Activated CD4-positive, alpha-beta memory T cell treated with anti-CD3 and anti-CD28 coated beads, Interleukin-2, amount 10 ng/mL, durations not matched to agents 7 days and 5 days (primary cell): ENCODE data around the gene FGL2. TPM values are rescaled to one million over a fixed set of nuclear protein-coding genes. Genes with fewer than 3 reads are reported as not detected.
"Not testable (repeated sequence)": the region's sequence is repeated elsewhere in the genome, so short reads cannot be mapped to it uniquely, and the experiment has no call there.

Experiments used
- CTCF ChIA-PET: fragments of 350-600 bp; sonication (Branson Sonifier 250); formaldehyde crosslinking; loops from one replicate; lab custom pipeline; 2021; ENCODE audit warnings: antibody characterized with exemption, inconsistent platforms; lab: Charles Lee
- POLR2A ChIA-PET: fragments of 350-600 bp; sonication (Branson Sonifier 250); formaldehyde crosslinking; loops from one replicate; lab custom pipeline; 2021; ENCODE audit warnings: antibody characterized with exemption; lab: Charles Lee
- DNase-seq: peaks from one replicate; pipeline ENCODE4 v3.0.0-alpha.2; 2020
- H3K27ac Mint-ChIP-seq: one replicate; pipeline ENCODE4 v1.8.0; 2021; ENCODE audit warnings: mild to moderate bottlenecking, mixed read lengths
- H3K27me3 Mint-ChIP-seq: one replicate; pipeline ENCODE4 v1.8.0; 2021; ENCODE audit warnings: mixed read lengths
- H3K36me3 Mint-ChIP-seq: one replicate; pipeline ENCODE4 v1.8.0; 2021; ENCODE audit warnings: low read depth, mixed read lengths
- H3K4me1 Mint-ChIP-seq: one replicate; pipeline ENCODE4 v1.8.0; 2021; ENCODE audit warnings: mixed read lengths
- H3K4me3 Mint-ChIP-seq: one replicate; pipeline ENCODE4 v1.8.0; 2021; ENCODE audit warnings: mild to moderate bottlenecking, mixed read lengths
- H3K9me3 Mint-ChIP-seq: one replicate; pipeline ENCODE4 v1.8.0; 2021; ENCODE audit warnings: mixed read lengths
- total RNA-seq, 2 experiments: library from RNA; stranded (reverse); gene quantifications; one replicate each; pipeline ENCODE4 v1.2.3, GENCODE V29; 2021

FGL2 gene
- total RNA-seq, 2 experiments from 2014 or later = 4.1 to 4.2 TPM

- Mint-ChIP-seq H3K9me3 (peaks cover 7% of the 10 kb centered on the region), H3K27me3 (no peaks in the 10 kb centered on the region), H3K27ac (no peak overlapping the region), H3K4me1 (peaks cover 14% of the 10 kb centered on the region), H3K36me3 (peaks cover 6% of the 10 kb centered on the region), H3K4me3 (no peak overlapping the region)
- ChIA-PET CTCF (no interaction called here), POLR2A (no interaction called here)
- no peak for DNase-seq
Observed at GRCh38 chr7:77235276-77235675, 35.7 kb upstream of the FGL2 start.

- Mint-ChIP-seq H3K27ac (no peak overlapping the region), H3K4me3 (no peak overlapping the region), H3K27me3 (peaks cover 4% of the 10 kb centered on the region), H3K9me3 (peaks cover 10% of the 10 kb centered on the region), H3K4me1 (no peaks in the 10 kb centered on the region), H3K36me3 (peaks cover 2% of the 10 kb centered on the region)
- ChIA-PET POLR2A (no interaction called here), CTCF (interaction anchor here (0.6 to 2.1 kb wide), 2 partner anchors 15 to 296 kb away, joined by 5 to 6 read pairs; no protein-coding TSS in a partner anchor)
- DNase-seq = no peak
Observed at GRCh38 chr7:77232467-77232866, 32.8 kb upstream of the FGL2 start.

- POLR2A ChIA-PET, H3K4me1 Mint-ChIP-seq, CTCF ChIA-PET, H3K9me3 Mint-ChIP-seq, H3K36me3 Mint-ChIP-seq, H3K4me3 Mint-ChIP-seq, H3K27me3 Mint-ChIP-seq, H3K27ac Mint-ChIP-seq, DNase-seq: not testable (repeated sequence)
Observed at GRCh38 chr7:77228795-77229194, 29.2 kb upstream of the FGL2 start.

GRCh38 chr7:77226357-77226839 is 26.8 kb upstream of the FGL2 start:
- H3K4me1 Mint-ChIP-seq = peaks cover 3% of the 10 kb centered on the region
- H3K4me3 Mint-ChIP-seq = no peak overlapping the region
- ChIA-PET CTCF (no interaction called here), POLR2A (no interaction called here)
- no peak for DNase-seq
- peaks cover 4% of the 10 kb centered on the region for H3K27me3 Mint-ChIP-seq
- H3K9me3 Mint-ChIP-seq = peaks cover 13% of the 10 kb centered on the region
- peaks cover 5% of the 10 kb centered on the region for H3K36me3 Mint-ChIP-seq
- no peak overlapping the region for H3K27ac Mint-ChIP-seq

GRCh38 chr7:77223261-77223660 is 23.6 kb upstream of the FGL2 start:
- peaks cover 2% of the 10 kb centered on the region for H3K27me3 Mint-ChIP-seq
- H3K4me3 Mint-ChIP-seq = no peak overlapping the region
- ChIA-PET POLR2A (no interaction called here), CTCF (interaction anchor here (1.4 kb wide), 1 partner anchor 24 kb away, joined by 4 read pairs; no protein-coding TSS in a partner anchor)
- no peak overlapping the region for H3K27ac Mint-ChIP-seq
- H3K9me3 Mint-ChIP-seq = peaks cover 18% of the 10 kb centered on the region
- peaks cover 10% of the 10 kb centered on the region for H3K36me3 Mint-ChIP-seq
- H3K4me1 Mint-ChIP-seq = peaks cover 3% of the 10 kb centered on the region
- no peak for DNase-seq

GRCh38 chr7:77222819-77223218 is 23.2 kb upstream of the FGL2 start:
- H3K4me3 Mint-ChIP-seq = no peak overlapping the region
- H3K9me3 Mint-ChIP-seq = peaks cover 18% of the 10 kb centered on the region
- peaks cover 3% of the 10 kb centered on the region for H3K4me1 Mint-ChIP-seq
- ChIA-PET POLR2A (no interaction called here), CTCF (interaction anchor here (1.4 kb wide), 1 partner anchor 24 kb away, joined by 4 read pairs; no protein-coding TSS in a partner anchor)
- no peak for DNase-seq
- H3K36me3 Mint-ChIP-seq = peaks cover 10% of the 10 kb centered on the region
- H3K27me3 Mint-ChIP-seq = no peaks in the 10 kb centered on the region
- no peak overlapping the region for H3K27ac Mint-ChIP-seq

- Mint-ChIP-seq H3K36me3 (peaks cover 10% of the 10 kb centered on the region), H3K4me1 (peaks cover 3% of the 10 kb centered on the region), H3K27me3 (no peaks in the 10 kb centered on the region), H3K4me3 (no peak overlapping the region), H3K27ac (no peak overlapping the region), H3K9me3 (peaks cover 18% of the 10 kb centered on the region)
- POLR2A ChIA-PET = no interaction called here
- CTCF ChIA-PET = no interaction called here
- DNase-seq = no peak
Observed at GRCh38 chr7:77222065-77222464, 22.4 kb upstream of the FGL2 start.

- CTCF ChIA-PET, H3K4me3 Mint-ChIP-seq, DNase-seq, POLR2A ChIA-PET, H3K4me1 Mint-ChIP-seq, H3K27me3 Mint-ChIP-seq, H3K27ac Mint-ChIP-seq: not testable (repeated sequence)
- H3K9me3 Mint-ChIP-seq = peaks cover 18% of the 10 kb centered on the region
- peaks cover 10% of the 10 kb centered on the region for H3K36me3 Mint-ChIP-seq
Observed at GRCh38 chr7:77219701-77220331, 20.2 kb upstream of the FGL2 start.

GRCh38 chr7:77217474-77218185 is 18.0 kb upstream of the FGL2 start:
- Mint-ChIP-seq H3K27ac (no peak overlapping the region), H3K4me1 (no peaks in the 10 kb centered on the region), H3K36me3 (peaks cover 10% of the 10 kb centered on the region), H3K27me3 (no peaks in the 10 kb centered on the region), H3K4me3 (no peak overlapping the region), H3K9me3 (peaks cover 18% of the 10 kb centered on the region)
- ChIA-PET POLR2A (interaction anchor here (0.6 kb wide), 1 partner anchor 20 kb away, joined by 3 read pairs; no protein-coding TSS in a partner anchor), CTCF (interaction anchor here (0.9 kb wide), 1 partner anchor 30 kb away, joined by 3 read pairs; no protein-coding TSS in a partner anchor)
- DNase-seq = no peak

- CTCF ChIA-PET = no interaction called here
- H3K36me3 Mint-ChIP-seq = peaks cover 6% of the 10 kb centered on the region
- no peaks in the 10 kb centered on the region for H3K4me1 Mint-ChIP-seq
- no peaks in the 10 kb centered on the region for H3K27me3 Mint-ChIP-seq
- POLR2A ChIA-PET = no interaction called here
- H3K27ac Mint-ChIP-seq = no peak overlapping the region
- DNase-seq = no peak
- peaks cover 14% of the 10 kb centered on the region for H3K9me3 Mint-ChIP-seq
- H3K4me3 Mint-ChIP-seq = no peak overlapping the region
Observed at GRCh38 chr7:77216181-77216845, 16.7 kb upstream of the FGL2 start.

GRCh38 chr7:77209479-77210139 is 10.0 kb upstream of the FGL2 start:
- no peak overlapping the region for H3K27ac Mint-ChIP-seq
- peaks cover 17% of the 10 kb centered on the region for H3K36me3 Mint-ChIP-seq
- DNase-seq = no peak
- H3K27me3 Mint-ChIP-seq = no peaks in the 10 kb centered on the region
- CTCF ChIA-PET = no interaction called here
- POLR2A ChIA-PET = no interaction called here
- no peak overlapping the region for H3K4me3 Mint-ChIP-seq
- H3K9me3 Mint-ChIP-seq = peaks cover 24% of the 10 kb centered on the region
- H3K4me1 Mint-ChIP-seq = no peaks in the 10 kb centered on the region

GRCh38 chr7:77208416-77208815 is 8.8 kb upstream of the FGL2 start:
- POLR2A ChIA-PET = no interaction called here
- Mint-ChIP-seq H3K27me3 (no peaks in the 10 kb centered on the region), H3K27ac (no peak overlapping the region), H3K9me3 (peaks cover 24% of the 10 kb centered on the region), H3K36me3 (peaks cover 17% of the 10 kb centered on the region), H3K4me1 (no peaks in the 10 kb centered on the region), H3K4me3 (no peak overlapping the region)
- CTCF ChIA-PET = no interaction called here
- DNase-seq = no peak
